K562 treated with DMSO at 1 percent for 4 hours (cell line): ENCODE results near the gene PARP12. TPM values are rescaled to one million over a fixed set of nuclear protein-coding genes. Genes with fewer than 3 reads are reported as not detected.

Source experiments
- total RNA-seq: library from RNA; unstranded; fragments of 300-600 nt; gene quantifications from 2 replicates; pipeline ENCODE4 v1.2.3, GENCODE V29; 2022; ENCODE audit not compliant: insufficient read depth

The PARP12 gene, protein sequence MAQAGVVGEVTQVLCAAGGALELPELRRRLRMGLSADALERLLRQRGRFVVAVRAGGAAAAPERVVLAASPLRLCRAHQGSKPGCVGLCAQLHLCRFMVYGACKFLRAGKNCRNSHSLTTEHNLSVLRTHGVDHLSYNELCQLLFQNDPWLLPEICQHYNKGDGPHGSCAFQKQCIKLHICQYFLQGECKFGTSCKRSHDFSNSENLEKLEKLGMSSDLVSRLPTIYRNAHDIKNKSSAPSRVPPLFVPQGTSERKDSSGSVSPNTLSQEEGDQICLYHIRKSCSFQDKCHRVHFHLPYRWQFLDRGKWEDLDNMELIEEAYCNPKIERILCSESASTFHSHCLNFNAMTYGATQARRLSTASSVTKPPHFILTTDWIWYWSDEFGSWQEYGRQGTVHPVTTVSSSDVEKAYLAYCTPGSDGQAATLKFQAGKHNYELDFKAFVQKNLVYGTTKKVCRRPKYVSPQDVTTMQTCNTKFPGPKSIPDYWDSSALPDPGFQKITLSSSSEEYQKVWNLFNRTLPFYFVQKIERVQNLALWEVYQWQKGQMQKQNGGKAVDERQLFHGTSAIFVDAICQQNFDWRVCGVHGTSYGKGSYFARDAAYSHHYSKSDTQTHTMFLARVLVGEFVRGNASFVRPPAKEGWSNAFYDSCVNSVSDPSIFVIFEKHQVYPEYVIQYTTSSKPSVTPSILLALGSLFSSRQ
- total RNA-seq = 28.3 and 32.3 TPM in 2 replicates

DNA sequence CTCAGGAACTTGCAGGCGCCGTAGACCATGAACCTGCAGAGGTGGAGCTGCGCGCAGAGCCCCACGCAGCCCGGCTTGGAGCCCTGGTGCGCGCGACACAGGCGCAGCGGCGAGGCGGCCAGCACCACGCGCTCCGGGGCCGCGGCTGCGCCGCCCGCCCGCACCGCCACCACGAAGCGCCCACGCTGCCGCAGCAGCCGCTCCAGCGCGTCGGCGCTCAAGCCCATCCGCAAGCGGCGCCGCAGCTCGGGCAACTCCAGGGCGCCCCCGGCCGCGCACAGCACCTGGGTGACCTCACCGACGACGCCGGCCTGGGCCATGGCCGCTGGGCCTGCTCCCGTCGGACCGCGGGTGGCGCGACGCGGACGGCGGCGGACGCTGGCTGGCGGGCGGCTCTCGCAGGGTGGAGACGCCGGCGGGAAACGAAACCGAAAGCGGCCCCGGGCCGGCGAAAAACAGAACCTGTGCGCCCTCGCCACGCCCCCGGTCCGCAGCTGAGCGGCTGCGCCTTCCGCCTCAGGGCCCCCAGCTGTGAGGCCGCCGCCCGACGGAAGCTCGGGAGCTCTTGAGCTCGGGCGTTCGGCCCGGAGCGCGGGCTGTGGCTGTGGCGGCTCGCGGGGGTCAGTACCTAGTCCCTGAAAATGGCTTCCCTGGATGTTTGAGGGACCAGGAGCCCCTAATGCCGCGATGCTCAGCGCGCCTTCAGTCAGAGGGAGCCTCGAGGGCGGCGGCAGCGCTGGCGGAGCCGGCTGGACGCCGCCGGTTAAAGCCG is at the start of gene PARP12:
Gene PARP12 (minus strand): TSS at position 424 of the 772 bp plus-strand sequence. CDS start 104 bp downstream, at position 320.

Other genes starting within 250 kb of the PARP12 start
- gene TBXAS1, start 233.7 kb downstream of the PARP12 start, total RNA-seq = 7.2 and 7.7 TPM in 2 replicates
- 5.2 and 5.5 TPM in 2 replicates for gene KDM7A, start 114.0 kb upstream of the PARP12 start, total RNA-seq